Femur (tissue), 1 donor: Measurements from ENCODE around the gene UBE2D1.
A peak's percentile ranks its signal among the peaks of the same experiment; 100 is the strongest.
"Not testable (repeated sequence)": the region's sequence is repeated elsewhere in the genome, so short reads cannot be mapped to it uniquely, and the experiment has no call there.

Experiments
- DNase-seq: peaks from one replicate; pipeline ENCODE4 v3.0.0-alpha.2; 2017

The UBE2D1 gene

GRCh38 chr10:58384999-58385783, 50.4 kb downstream of the UBE2D1 start, which contains the start of gene TFAM:
TSS of gene TFAM (plus strand) at chr10:58385410. CDS start at chr10:58385548, 138 bp downstream.
- peak; percentile 98 for DNase-seq

DNA sequence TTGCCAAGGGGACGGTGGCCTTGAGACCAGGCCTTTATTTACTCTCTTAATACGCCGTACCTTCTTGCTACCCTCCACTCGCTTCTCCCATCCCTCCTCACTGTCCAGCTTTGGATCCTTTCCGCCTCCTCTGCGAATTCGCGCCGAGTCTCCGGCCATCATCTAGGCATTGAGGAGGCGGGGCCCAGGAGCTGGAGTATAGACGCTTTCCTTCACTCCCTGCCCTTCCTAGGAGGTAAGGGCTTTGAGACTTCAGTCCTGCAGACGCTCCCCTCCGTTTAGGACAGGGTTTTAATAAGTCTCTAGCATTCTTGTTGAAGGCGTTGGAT, 50.9 kb downstream of the UBE2D1 start:
- peak; percentile 45 for DNase-seq

GRCh38 chr10:58389024-58389423, 54.2 kb downstream of the UBE2D1 start:
- no peak for DNase-seq

DNA sequence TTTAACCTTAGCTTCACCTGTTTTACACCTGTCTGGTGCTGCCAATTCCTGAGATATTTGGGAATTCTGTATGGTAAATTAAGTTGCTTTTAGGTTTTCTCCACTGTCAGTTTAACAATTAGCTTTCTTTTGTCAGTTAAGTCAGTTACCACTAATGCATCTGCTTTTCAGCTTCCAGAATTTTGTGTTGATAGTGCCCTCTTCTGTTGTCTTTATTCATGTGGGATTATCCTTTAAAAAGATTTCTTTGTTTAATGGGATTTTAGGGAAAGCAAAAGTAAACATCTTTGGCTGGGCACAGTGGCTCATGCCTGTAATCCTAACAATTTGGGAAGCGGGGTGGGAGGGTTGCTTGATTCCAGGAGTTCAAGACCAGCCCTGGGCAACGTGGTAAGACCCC, 58.5 kb downstream of the UBE2D1 start:
- DNase-seq, result no peak

DNA sequence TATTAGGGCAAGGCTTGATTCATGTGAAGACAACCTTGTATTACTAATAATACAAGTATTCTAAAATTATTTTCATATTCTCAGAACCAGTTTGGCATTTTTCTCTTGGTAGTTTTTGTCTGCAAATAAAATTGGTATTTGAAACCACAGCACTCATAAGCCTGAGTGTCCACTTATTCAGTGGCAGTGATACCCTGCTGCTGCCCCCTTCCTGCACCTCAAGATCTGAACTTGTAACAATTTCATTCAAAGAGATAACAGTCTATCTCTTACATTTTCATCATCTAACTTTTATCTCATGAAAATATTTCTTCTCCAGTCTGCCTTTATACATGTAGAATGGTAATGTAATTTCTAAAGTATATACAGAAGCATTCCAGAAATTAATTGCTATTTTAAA, 59.7 kb downstream of the UBE2D1 start:
- DNase-seq, result no peak

- DNase-seq, result no peak
These were observed 61.3 kb downstream of the UBE2D1 start for GRCh38 chr10:58396057-58396456.

DNA sequence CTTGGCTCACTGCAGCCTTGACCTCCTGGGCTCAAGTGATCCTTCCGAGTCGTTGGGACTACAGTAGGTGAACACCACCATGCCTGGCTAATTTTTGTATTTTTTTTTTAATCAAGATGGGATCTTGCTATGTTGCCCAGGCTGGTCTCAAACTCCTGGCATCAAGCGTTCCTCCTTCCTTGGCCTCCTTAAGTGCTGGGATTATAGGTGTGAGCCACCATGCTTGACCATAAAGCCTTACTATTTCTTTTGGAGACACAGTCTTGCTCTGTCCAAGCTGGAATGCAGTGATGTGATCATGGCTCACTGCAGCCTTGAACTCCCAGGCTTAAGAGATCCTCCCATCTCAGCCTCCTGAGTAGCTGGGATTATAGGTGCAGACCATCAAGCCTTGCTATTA, 63.0 kb downstream of the UBE2D1 start:
- DNase-seq, result no peak

- no peak for DNase-seq
These were observed 64.6 kb downstream of the UBE2D1 start for GRCh38 chr10:58399410-58399809.

- DNase-seq, result no peak
These were observed 65.8 kb downstream of the UBE2D1 start for GRCh38 chr10:58400609-58401008.

GRCh38 chr10:58404001-58404400, 69.2 kb downstream of the UBE2D1 start:
- no peak for DNase-seq

DNA sequence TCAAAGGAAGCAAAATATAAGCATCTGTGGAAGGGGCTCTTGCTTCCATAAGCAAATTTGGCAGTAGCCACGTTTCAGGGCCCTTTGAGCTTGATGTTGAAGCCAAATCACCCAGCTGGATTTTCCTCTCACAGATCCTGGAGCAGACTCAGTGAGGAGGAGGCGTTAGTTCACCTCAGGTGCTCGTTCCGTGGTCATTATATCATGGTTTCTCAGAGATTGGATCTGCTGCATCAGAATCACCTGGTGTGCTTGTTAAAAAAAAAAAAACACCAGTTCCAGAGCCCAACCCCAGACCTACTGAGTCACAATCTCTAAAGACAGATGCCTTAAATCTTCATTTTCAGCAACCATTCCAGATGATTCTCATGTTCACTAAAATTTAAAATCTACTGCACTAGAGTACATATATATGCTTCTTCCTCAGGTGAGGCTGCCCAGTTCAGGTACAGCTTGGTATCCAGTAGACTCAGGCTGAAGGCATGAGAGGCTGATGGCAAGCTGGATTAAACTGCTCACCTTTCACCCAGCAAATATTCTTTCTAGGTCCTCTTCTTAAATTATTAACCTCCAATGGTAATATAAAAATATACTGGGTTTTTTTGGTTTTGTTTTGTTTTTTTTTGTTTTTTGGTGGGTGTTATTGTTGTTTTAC, 75.3 kb downstream of the UBE2D1 start:
- DNase-seq, result no peak

- no peak for DNase-seq
These were observed 77.7 kb downstream of the UBE2D1 start for GRCh38 chr10:58412502-58412961.

- peak; percentile 62 for DNase-seq
These were observed 79.7 kb downstream of the UBE2D1 start for GRCh38 chr10:58414270-58415041.

GRCh38 chr10:58415757-58416156, 81.0 kb downstream of the UBE2D1 start:
- no peak for DNase-seq

DNA sequence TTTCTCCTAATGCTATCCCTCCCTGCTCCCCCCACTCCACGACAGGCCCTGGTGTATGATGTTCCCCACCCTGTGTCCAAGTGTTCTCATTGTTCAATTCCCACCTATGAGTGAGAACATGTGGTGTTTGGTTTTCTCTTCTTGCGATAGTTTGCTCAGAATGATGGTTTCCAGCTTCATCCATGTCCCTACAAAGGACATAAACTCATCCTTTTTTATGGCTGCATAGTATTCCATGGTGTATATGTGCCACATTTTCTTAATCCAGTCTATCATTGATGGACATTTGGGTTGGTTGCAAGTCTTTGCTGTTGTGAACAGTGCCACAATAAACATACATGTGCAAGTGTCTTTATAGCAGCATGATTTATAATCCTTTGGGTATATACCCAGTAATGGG, 83.1 kb downstream of the UBE2D1 start:
- not testable (repeated sequence) for DNase-seq
